A673 (cell line): ENCODE results near the gene AKR7A2.

Experiments used
- CTCF ChIP-seq: fragments of 300-800, 200-600 bp; sonication (generic); conservative IDR thresholded peaks from 2 replicates; pipeline ENCODE4 v1.5.1; 2017; ENCODE audit warnings: low read depth, mild to moderate bottlenecking, antibody characterized with exemption, low read length, moderate library complexity, mixed read lengths
- EZH2 ChIP-seq: fragments of 200-600 bp; sonication (generic); IDR thresholded peaks from 2 replicates; pipeline ENCODE4 v1.6.1; 2017; ENCODE audit warnings: borderline replicate concordance, low read depth, mild to moderate bottlenecking, mixed read lengths, antibody characterized with exemption, low read length; ENCODE audit not compliant: poor library complexity, severe bottlenecking

- no peak for TF ChIP-seq CTCF
- TF ChIP-seq EZH2: no peak
Observed at GRCh38 chr1:19329188-19329587, 17.2 kb upstream of the AKR7A2 start.
